ENCODE measurements around the gene LRRFIP1. TPM values are rescaled to one million over a fixed set of nuclear protein-coding genes. Genes with fewer than 3 reads are reported as not detected.
A peak's percentile ranks its signal among the peaks of the same experiment; 100 is the strongest.

The LRRFIP1 gene
- total and polyA plus RNA-seq, 10 donors = 40.4 to 164 (median 124) TPM

GRCh38 chr2:237729681-237730475, 102.5 kb downstream of the LRRFIP1 start:
- no peaks in the 10 kb centered on the region for H3K9me3 ChIP-seq
- H3K36me3 ChIP-seq = peaks cover 0 to 27% (median 1%) of the 10 kb centered on the region in 6 donors
- no peak overlapping the region for H3K27ac ChIP-seq
- TF ChIP-seq POLR2A (IDR thresholded peaks at IDR 0.05) = no peak
- no peak for TF ChIP-seq CTCF (IDR thresholded peaks at IDR 0.05 in 8 of 11, conservative IDR thresholded peaks at IDR 0.05 in 3 of 11)
- TF ChIP-seq POLR2AphosphoS5 (IDR thresholded peaks at IDR 0.05) = no peak
- no peak overlapping the region for H3K4me3 ChIP-seq
- intact Hi-C loops (cut with DNase I; ENCODE audit: low total_unique reads) = no loop called here
- no peaks in the 10 kb centered on the region for H3K27me3 ChIP-seq (replicated peaks in 1 of 7)
- peaks cover 40 to 100% (median 87%) of the 10 kb centered on the region in 6 donors for H3K4me1 ChIP-seq
- no peak for DNase-seq
- 87 to 92% (median 91%) methylated on average over 12 of the region's 12 CpGs for WGBS, 5 donors

GRCh38 chr2:237731663-237732062, 104.3 kb downstream of the LRRFIP1 start:
- H3K9me3 ChIP-seq = no peaks in the 10 kb centered on the region
- H3K27ac ChIP-seq = peak overlapping the region in 3 of 8 donors; percentile 53 to 72 (median 65)
- DNase-seq = no peak
- TF ChIP-seq CTCF (IDR thresholded peaks at IDR 0.05 in 8 of 11, conservative IDR thresholded peaks at IDR 0.05 in 3 of 11) (no peak), POLR2AphosphoS5 (IDR thresholded peaks at IDR 0.05) (no peak), POLR2A (IDR thresholded peaks at IDR 0.05) (no peak)
- peaks cover 39 to 100% (median 80%) of the 10 kb centered on the region in 6 donors for H3K4me1 ChIP-seq
- no peak overlapping the region for H3K4me3 ChIP-seq
- no peaks in the 10 kb centered on the region for H3K27me3 ChIP-seq (replicated peaks in 1 of 7)
- H3K36me3 ChIP-seq = peaks cover 0 to 36% (median 8%) of the 10 kb centered on the region in 6 donors
- intact Hi-C loops (cut with DNase I; ENCODE audit: low total_unique reads) = no loop called here
- WGBS, 5 donors = 45 to 60% (median 47%) methylated on average over 6 of the region's 6 CpGs

GRCh38 chr2:237732070-237732469, 104.7 kb downstream of the LRRFIP1 start:
- H3K27me3 ChIP-seq (replicated peaks in 1 of 7) = no peaks in the 10 kb centered on the region
- intact Hi-C loops (cut with DNase I; ENCODE audit: low total_unique reads) = no loop called here
- peak overlapping the region in 7 of 8 donors; percentile 37 to 73 (median 53) for H3K27ac ChIP-seq
- no peak for TF ChIP-seq CTCF (IDR thresholded peaks at IDR 0.05 in 8 of 11, conservative IDR thresholded peaks at IDR 0.05 in 3 of 11)
- TF ChIP-seq POLR2A (IDR thresholded peaks at IDR 0.05) = no peak
- TF ChIP-seq POLR2AphosphoS5 (IDR thresholded peaks at IDR 0.05) = no peak
- H3K4me3 ChIP-seq = no peak overlapping the region
- H3K4me1 ChIP-seq = peaks cover 39 to 100% (median 81%) of the 10 kb centered on the region in 6 donors
- H3K36me3 ChIP-seq = peaks cover 0 to 40% (median 10%) of the 10 kb centered on the region in 6 donors
- no peak for DNase-seq
- H3K9me3 ChIP-seq = no peaks in the 10 kb centered on the region
- WGBS, 5 donors = 74 to 79% (median 77%) methylated on average over 10 of the region's 10 CpGs

GRCh38 chr2:237732790-237733381, 105.5 kb downstream of the LRRFIP1 start:
- H3K4me1 ChIP-seq = peaks cover 34 to 100% (median 79%) of the 10 kb centered on the region in 6 donors
- no peak overlapping the region for H3K4me3 ChIP-seq
- no peak for TF ChIP-seq CTCF (IDR thresholded peaks at IDR 0.05 in 8 of 11, conservative IDR thresholded peaks at IDR 0.05 in 3 of 11)
- peak; percentile 59 to 81 (median 68) for TF ChIP-seq POLR2AphosphoS5 (IDR thresholded peaks at IDR 0.05)
- no peak for TF ChIP-seq POLR2A (IDR thresholded peaks at IDR 0.05)
- no peak for DNase-seq
- peak overlapping the region in 7 of 8 donors; percentile 43 to 75 (median 65) for H3K27ac ChIP-seq
- H3K36me3 ChIP-seq = peaks cover 0 to 48% (median 10%) of the 10 kb centered on the region in 6 donors
- 56 to 66% (median 62%) methylated on average over 13 of the region's 13 CpGs for WGBS, 5 donors
- H3K27me3 ChIP-seq (replicated peaks in 1 of 7) = no peaks in the 10 kb centered on the region
- H3K9me3 ChIP-seq = no peaks in the 10 kb centered on the region
- intact Hi-C loops (cut with DNase I; ENCODE audit: low total_unique reads) = no loop called here

Measured in spleen (tissue), 11 donors.